ENCODE results near the gene GSG1L.

- TF ChIP-seq EZH2 (IDR thresholded peaks at IDR 0.05; ENCODE audit: low read length) (no peak), CTCF (optimal IDR thresholded peaks at IDR 0.05 in 1 of 3, IDR thresholded peaks at IDR 0.05 in 1 of 3, conservative IDR thresholded peaks at IDR 0.05 in 1 of 3; ENCODE audit: extremely low read depth in 1 of 3, insufficient read depth in 2 of 3, low read length in 3 of 3) (no peak)
These were observed 101.3 kb downstream of the GSG1L start for GRCh38 chr16:27962197-27962596.

Measured in keratinocyte (primary cell).